Lung (tissue), 16 donors: ENCODE results near the gene ACTN3. TPM values are rescaled to one million over a fixed set of nuclear protein-coding genes. Genes with fewer than 3 reads are reported as not detected.

Experiments
- ATAC-seq: fragments of 200-7000 bp; cut with Tn5 transposase; one replicate; pipeline ENCODE4 v1.9.1; 2020; ENCODE audit warnings: moderate number of reproducible peaks; ENCODE audit not compliant: insufficient read depth, low FRiP score
- DNase-seq, 3 donors: peaks; one replicate each; pipeline ENCODE4 v3.0.0-alpha.2; 2013 to 2017
- H3K27ac ChIP-seq, 2 donors: one replicate each; pipeline ENCODE4 v1.5.1; 2013; ENCODE audit warnings: mild to moderate bottlenecking in 2 of 2, moderate library complexity in 2 of 2, control low read depth in 1 of 2, inconsistent platforms in 1 of 2, low read depth in 1 of 2, low read length in 1 of 2
- H3K27me3 ChIP-seq, 3 donors: one replicate each; pipeline ENCODE4 v1.5.1; 2013; ENCODE audit warnings: low read length in 2 of 3; ENCODE audit not compliant: control insufficient read depth in 3 of 3, insufficient read depth in 3 of 3
- H3K36me3 ChIP-seq, 4 donors: one replicate each; pipeline ENCODE4 v1.5.1; 2013; ENCODE audit warnings: low read length in 4 of 4, mild to moderate bottlenecking in 1 of 4, moderate library complexity in 1 of 4; ENCODE audit not compliant: control insufficient read depth in 4 of 4, insufficient read depth in 4 of 4
- H3K4me1 ChIP-seq, 5 donors: one replicate each; pipeline ENCODE4 v1.5.1; 2013; ENCODE audit warnings: low read length in 5 of 5, mild to moderate bottlenecking in 2 of 5, moderate library complexity in 1 of 5; ENCODE audit not compliant: control insufficient read depth in 5 of 5, insufficient read depth in 5 of 5
- H3K4me3 ChIP-seq: one replicate; pipeline ENCODE4 v1.5.1; 2013; ENCODE audit warnings: mild to moderate bottlenecking, control low read depth, moderate library complexity
- H3K9ac ChIP-seq, 2 donors: one replicate each; pipeline ENCODE4 v1.5.1; 2013; ENCODE audit warnings: low read length in 2 of 2, control low read depth in 1 of 2; ENCODE audit not compliant: insufficient read depth in 1 of 2
- H3K9me3 ChIP-seq, 4 donors: one replicate each; pipeline ENCODE4 v1.5.1; 2013; ENCODE audit warnings: low read length in 3 of 4, mild to moderate bottlenecking in 1 of 4, moderate library complexity in 1 of 4; ENCODE audit not compliant: control insufficient read depth in 4 of 4, insufficient read depth in 3 of 4
- WGBS, 2 donors: extraction: QIAGEN DNeasy Blood & Tissue Kit; methylation state at CpG; one replicate each; pipeline ENCODE4 v1.1.7; 2013; 5-methylcytosine and 5-hydroxymethylcytosine counted together
- long read RNA-seq, 5 donors: transcript quantifications; one replicate each; lab custom pipeline, GENCODE V29; 2026
- polyA plus RNA-seq, 2 donors: library from polyadenylated mRNA; stranded (reverse); fragments of 200-250 nt; gene quantifications; one replicate each; pipeline ENCODE4 v1.2.1, GENCODE V29; 2013
- total RNA-seq, 2 donors: library from RNA; depleted of rRNA in 1 of 2; stranded (reverse); fragments of >200 nt in 1 of 2; gene quantifications; one replicate each; pipeline ENCODE4 v1.2.1, GENCODE V29; 2014 to 2021
- TF ChIP-seq, protein P1 (sequence below): IDR thresholded peaks from 2 replicates; pipeline ENCODE4 v1.5.1; 2012; ENCODE audit warnings: mild to moderate bottlenecking; ENCODE audit errors: control extremely low read depth, extremely low read depth
- donor health status: control.
- donor health status: control.
- donor health status: Bipolar disorder and iron deficiency.
- donor health status: healthy.
- donor health status: DM: yes; HTN: yes; CAD: no.

Gene ACTN3
- total RNA-seq: under 1 TPM in 1 of 2 donors, not detected in 1; 0.15 TPM
- polyA plus RNA-seq: under 1 TPM; 0.04 to 0.07 TPM
- long read RNA-seq, donor 1: 0 reads
- long read RNA-seq, donor 2: 0 reads
- long read RNA-seq, donor 3: 0 reads
- long read RNA-seq, donor 4: 0 reads
- long read RNA-seq, donor 5: 0 reads

GRCh38 chr11:66546368-66546965 lies at the start of gene ACTN3:
Gene ACTN3 (plus strand): TSS chr11:66546903. CDS start chr11:66546938, 35 bp downstream.
- peak in 2 of 3 donors; percentile 11 to 23 for DNase-seq
- ATAC-seq: no peak
- WGBS, 2 donors: 5 to 7% methylated on average over 37 of the region's 37 CpGs

GRCh38 chr11:66497206-66497605 lies 49.5 kb upstream of the ACTN3 start:
- H3K4me1 ChIP-seq: no peaks in the 10 kb centered on the region
- DNase-seq: no peak
- WGBS, 2 donors: 98 to 99% methylated on average over 16 of the region's 16 CpGs

More at GRCh38 chr11:66546368-66546965, at the start of gene ACTN3:
- Histone ChIP-seq H3K27me3 (peaks cover 0 to 2% (median 0%) of the 10 kb centered on the region in 3 donors), H3K27ac (peak within 1 kb of the TSS; percentile 68 to 87), H3K4me3 (peak within 1 kb of the TSS; percentile 93), H3K9ac (peak within 1 kb of the TSS in 1 of 2 donors; percentile 37), H3K9me3 (no peaks in the 10 kb centered on the region), H3K36me3 (peaks cover 0 to 11% (median 0%) of the 10 kb centered on the region in 4 donors), H3K4me1 (peaks cover 0 to 14% (median 7%) of the 10 kb centered on the region in 5 donors)
- TF ChIP-seq, protein P1, sequence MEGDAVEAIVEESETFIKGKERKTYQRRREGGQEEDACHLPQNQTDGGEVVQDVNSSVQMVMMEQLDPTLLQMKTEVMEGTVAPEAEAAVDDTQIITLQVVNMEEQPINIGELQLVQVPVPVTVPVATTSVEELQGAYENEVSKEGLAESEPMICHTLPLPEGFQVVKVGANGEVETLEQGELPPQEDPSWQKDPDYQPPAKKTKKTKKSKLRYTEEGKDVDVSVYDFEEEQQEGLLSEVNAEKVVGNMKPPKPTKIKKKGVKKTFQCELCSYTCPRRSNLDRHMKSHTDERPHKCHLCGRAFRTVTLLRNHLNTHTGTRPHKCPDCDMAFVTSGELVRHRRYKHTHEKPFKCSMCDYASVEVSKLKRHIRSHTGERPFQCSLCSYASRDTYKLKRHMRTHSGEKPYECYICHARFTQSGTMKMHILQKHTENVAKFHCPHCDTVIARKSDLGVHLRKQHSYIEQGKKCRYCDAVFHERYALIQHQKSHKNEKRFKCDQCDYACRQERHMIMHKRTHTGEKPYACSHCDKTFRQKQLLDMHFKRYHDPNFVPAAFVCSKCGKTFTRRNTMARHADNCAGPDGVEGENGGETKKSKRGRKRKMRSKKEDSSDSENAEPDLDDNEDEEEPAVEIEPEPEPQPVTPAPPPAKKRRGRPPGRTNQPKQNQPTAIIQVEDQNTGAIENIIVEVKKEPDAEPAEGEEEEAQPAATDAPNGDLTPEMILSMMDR: no peak

DNA sequence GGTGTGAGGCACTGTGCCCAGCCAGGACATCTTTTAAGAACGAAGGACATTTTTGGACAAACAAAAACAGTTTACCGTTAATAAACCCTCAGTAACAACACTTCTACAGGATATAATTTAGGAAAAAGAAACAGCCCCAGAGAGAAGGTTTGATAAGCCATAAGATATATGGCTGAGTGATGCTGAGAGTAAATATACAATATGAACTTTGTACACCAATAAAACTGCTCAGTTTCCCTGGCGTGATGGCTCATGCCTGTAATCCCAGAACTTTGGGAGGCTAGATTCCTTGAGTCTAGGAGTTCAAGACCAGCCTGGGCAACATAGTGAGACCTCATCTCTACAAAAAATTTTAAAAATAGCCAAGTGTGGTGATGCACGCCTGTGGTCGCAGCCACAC lies 48.2 kb upstream of the ACTN3 start:
- H3K27me3 ChIP-seq: no peaks in the 10 kb centered on the region
- H3K9me3 ChIP-seq: no peaks in the 10 kb centered on the region
- 95 to 98% methylated on average over 5 of the region's 5 CpGs for WGBS, 2 donors
- peaks cover 0 to 19% (median 1%) of the 10 kb centered on the region in 4 donors for H3K36me3 ChIP-seq
- H3K9ac ChIP-seq: no peak overlapping the region
- DNase-seq (no peak), ATAC-seq (no peak)
- TF ChIP-seq, protein P1: no peak
- H3K27ac ChIP-seq: no peak overlapping the region
- H3K4me3 ChIP-seq: no peak overlapping the region
- H3K4me1 ChIP-seq: no peaks in the 10 kb centered on the region

More at GRCh38 chr11:66497206-66497605, 49.5 kb upstream of the ACTN3 start:
- Histone ChIP-seq H3K4me3 (no peak overlapping the region), H3K27me3 (no peaks in the 10 kb centered on the region), H3K36me3 (peaks cover 0 to 30% (median 1%) of the 10 kb centered on the region in 4 donors), H3K9ac (no peak overlapping the region), H3K9me3 (no peaks in the 10 kb centered on the region), H3K27ac (no peak overlapping the region)
- no peak for ATAC-seq
- TF ChIP-seq, protein P1: no peak
